ENCODE data around the gene ZFYVE28.

DNA sequence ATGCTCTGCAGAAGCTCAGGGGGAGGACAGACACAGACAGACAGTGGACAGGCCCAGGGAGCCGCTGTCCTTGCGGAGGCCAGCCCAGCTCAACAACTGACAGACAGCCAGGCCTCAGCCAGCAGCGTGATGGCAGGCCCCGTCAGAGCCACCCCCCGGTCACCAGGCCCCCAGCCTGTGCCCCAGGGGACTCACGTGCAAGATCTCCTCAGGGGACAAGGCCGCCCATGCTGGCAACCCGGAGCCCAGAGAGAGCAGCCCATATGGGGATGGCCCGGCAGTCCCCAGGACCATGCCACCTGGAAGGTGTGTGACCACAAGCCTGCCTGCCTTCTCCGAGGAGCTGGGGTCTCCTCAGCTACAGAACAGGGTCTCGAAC lies 128.5 kb downstream of the ZFYVE28 start:
- no peak for TF ChIP-seq POLR2AphosphoS5 (IDR thresholded peaks at IDR 0.05)
- no peak for TF ChIP-seq POLR2A (IDR thresholded peaks at IDR 0.05)
- no peak for TF ChIP-seq EP300 (IDR thresholded peaks at IDR 0.05)

Data from stomach (tissue), 4 donors.